ENCODE results near the gene IREB2. TPM values are rescaled to one million over a fixed set of nuclear protein-coding genes. Genes with fewer than 3 reads are reported as not detected.
"Not testable (repeated sequence)": the region's sequence is repeated elsewhere in the genome, so short reads cannot be mapped to it uniquely, and the experiment has no call there.

IREB2 gene
- total RNA-seq, 6 donors from 2014 or later, result 26.8 to 51.3 (median 40.8) TPM

- H3K4me3 ChIP-seq, result no peak overlapping the region
- no peaks in the 10 kb centered on the region for H3K36me3 ChIP-seq
- H3K4me1 ChIP-seq, result peaks cover 0 to 7% (median 3%) of the 10 kb centered on the region in 4 donors
- ATAC-seq (ENCODE audit: low FRiP score in 2 of 2) (no peak), DNase-seq (no peak)
- no peaks in the 10 kb centered on the region for H3K9me3 ChIP-seq
- no peaks in the 10 kb centered on the region for H3K27me3 ChIP-seq
- H3K27ac ChIP-seq, result no peak overlapping the region
- no peak for TF ChIP-seq POLR2AphosphoS5 (IDR thresholded peaks at IDR 0.05)
- TF ChIP-seq EP300 (IDR thresholded peaks at IDR 0.05), result no peak
- no peak for TF ChIP-seq CTCF (IDR thresholded peaks at IDR 0.05)
- TF ChIP-seq POLR2A (IDR thresholded peaks at IDR 0.05), result no peak
- 92 to 97% methylated on average over 2 of the region's 2 CpGs for WGBS, 2 donors
These were observed 40.6 kb upstream of the IREB2 start for GRCh38 chr15:78397382-78397781.

GRCh38 chr15:78398076-78398825 is 39.8 kb upstream of the IREB2 start:
- no peak overlapping the region for H3K27ac ChIP-seq
- no peak for DNase-seq
- no peaks in the 10 kb centered on the region for H3K36me3 ChIP-seq
- no peaks in the 10 kb centered on the region for H3K27me3 ChIP-seq
- H3K4me3 ChIP-seq, result no peak overlapping the region
- H3K4me1 ChIP-seq, result peaks cover 0 to 7% (median 3%) of the 10 kb centered on the region in 4 donors
- ATAC-seq (ENCODE audit: low FRiP score in 2 of 2), result no peak
- 87 to 91% methylated on average over 10 to 11 of the region's 11 CpGs for WGBS, 2 donors
- no peaks in the 10 kb centered on the region for H3K9me3 ChIP-seq
- TF ChIP-seq CTCF (IDR thresholded peaks at IDR 0.05), result no peak

GRCh38 chr15:78399091-78399490 is 38.9 kb upstream of the IREB2 start:
- no peak overlapping the region for H3K27ac ChIP-seq
- H3K9me3 ChIP-seq, result no peaks in the 10 kb centered on the region
- peaks cover 0 to 7% (median 3%) of the 10 kb centered on the region in 4 donors for H3K4me1 ChIP-seq
- H3K27me3 ChIP-seq, result no peaks in the 10 kb centered on the region
- ATAC-seq (ENCODE audit: low FRiP score in 2 of 2), result no peak
- no peaks in the 10 kb centered on the region for H3K36me3 ChIP-seq
- no peak for DNase-seq
- TF ChIP-seq POLR2A (IDR thresholded peaks at IDR 0.05) (no peak), POLR2AphosphoS5 (IDR thresholded peaks at IDR 0.05) (no peak), EP300 (IDR thresholded peaks at IDR 0.05) (no peak)
- no peak overlapping the region for H3K4me3 ChIP-seq
- WGBS, 2 donors, result 46 to 70% methylated on average over 9 of the region's 9 CpGs

- Histone ChIP-seq H3K27me3 (no peaks in the 10 kb centered on the region), H3K27ac (no peak overlapping the region), H3K36me3 (no peaks in the 10 kb centered on the region), H3K9me3 (no peaks in the 10 kb centered on the region), H3K4me3 (no peak overlapping the region), H3K4me1 (peaks cover 0 to 3% (median under 1%) of the 10 kb centered on the region in 4 donors)
- WGBS, 2 donors, result 45 to 52% methylated on average over 8 to 9 of the region's 9 CpGs
- ATAC-seq (ENCODE audit: low FRiP score in 2 of 2), result no peak
- TF ChIP-seq POLR2AphosphoS5 (IDR thresholded peaks at IDR 0.05) (no peak), CTCF (IDR thresholded peaks at IDR 0.05) (no peak), POLR2A (IDR thresholded peaks at IDR 0.05) (no peak), EP300 (IDR thresholded peaks at IDR 0.05) (no peak)
- DNase-seq, result no peak
These were observed 35.9 kb upstream of the IREB2 start for GRCh38 chr15:78402061-78402610.

- ATAC-seq (ENCODE audit: low FRiP score in 2 of 2) (no peak), DNase-seq (no peak)
- 82 to 88% methylated on average over 3 of the region's 3 CpGs for WGBS, 2 donors
- no peaks in the 10 kb centered on the region for H3K9me3 ChIP-seq
- no peaks in the 10 kb centered on the region for H3K27me3 ChIP-seq
- H3K4me3 ChIP-seq, result no peak overlapping the region
- H3K4me1 ChIP-seq, result no peaks in the 10 kb centered on the region
- H3K27ac ChIP-seq, result no peak overlapping the region
- no peak for TF ChIP-seq EP300 (IDR thresholded peaks at IDR 0.05)
- no peak for TF ChIP-seq CTCF (IDR thresholded peaks at IDR 0.05)
- no peak for TF ChIP-seq POLR2AphosphoS5 (IDR thresholded peaks at IDR 0.05)
- TF ChIP-seq POLR2A (IDR thresholded peaks at IDR 0.05), result no peak
- no peaks in the 10 kb centered on the region for H3K36me3 ChIP-seq
These were observed 33.9 kb upstream of the IREB2 start for GRCh38 chr15:78404125-78404524.

GRCh38 chr15:78404796-78405195 is 33.2 kb upstream of the IREB2 start:
- 87 to 91% methylated on average over 7 of the region's 7 CpGs for WGBS, 2 donors
- not testable (repeated sequence) for DNase-seq

More at GRCh38 chr15:78404796-78405195, 33.2 kb upstream of the IREB2 start:
- not testable (repeated sequence) for H3K9me3 ChIP-seq; H3K27ac ChIP-seq; H3K4me3 ChIP-seq; H3K27me3 ChIP-seq; H3K4me1 ChIP-seq; ATAC-seq (ENCODE audit: low FRiP score in 2 of 2); H3K36me3 ChIP-seq

Data from upper lobe of left lung (tissue), 6 donors.